ENCODE measurements around the gene CRYBG2.

DNA sequence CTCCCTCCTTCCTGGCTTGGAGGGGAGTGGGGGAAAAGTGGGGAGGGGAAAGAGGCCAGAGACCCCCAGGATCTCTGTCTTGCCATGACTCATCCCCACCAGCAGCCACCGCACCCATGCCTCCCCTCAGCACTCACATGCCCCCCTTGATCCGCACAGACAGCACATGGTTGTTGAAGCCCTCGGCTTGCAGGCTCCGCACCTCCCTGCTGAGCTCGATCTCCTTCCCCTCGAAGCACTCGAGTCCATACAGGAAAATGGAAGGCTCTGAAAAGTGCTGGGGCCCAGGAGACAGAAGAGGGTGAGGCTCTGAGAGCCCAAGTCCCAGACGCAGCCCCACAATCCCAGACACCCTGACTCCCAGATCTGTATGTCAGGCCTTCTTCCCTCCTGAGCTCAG, 25.3 kb downstream of the CRYBG2 start:
- TF ChIP-seq, protein P1, sequence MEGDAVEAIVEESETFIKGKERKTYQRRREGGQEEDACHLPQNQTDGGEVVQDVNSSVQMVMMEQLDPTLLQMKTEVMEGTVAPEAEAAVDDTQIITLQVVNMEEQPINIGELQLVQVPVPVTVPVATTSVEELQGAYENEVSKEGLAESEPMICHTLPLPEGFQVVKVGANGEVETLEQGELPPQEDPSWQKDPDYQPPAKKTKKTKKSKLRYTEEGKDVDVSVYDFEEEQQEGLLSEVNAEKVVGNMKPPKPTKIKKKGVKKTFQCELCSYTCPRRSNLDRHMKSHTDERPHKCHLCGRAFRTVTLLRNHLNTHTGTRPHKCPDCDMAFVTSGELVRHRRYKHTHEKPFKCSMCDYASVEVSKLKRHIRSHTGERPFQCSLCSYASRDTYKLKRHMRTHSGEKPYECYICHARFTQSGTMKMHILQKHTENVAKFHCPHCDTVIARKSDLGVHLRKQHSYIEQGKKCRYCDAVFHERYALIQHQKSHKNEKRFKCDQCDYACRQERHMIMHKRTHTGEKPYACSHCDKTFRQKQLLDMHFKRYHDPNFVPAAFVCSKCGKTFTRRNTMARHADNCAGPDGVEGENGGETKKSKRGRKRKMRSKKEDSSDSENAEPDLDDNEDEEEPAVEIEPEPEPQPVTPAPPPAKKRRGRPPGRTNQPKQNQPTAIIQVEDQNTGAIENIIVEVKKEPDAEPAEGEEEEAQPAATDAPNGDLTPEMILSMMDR (IDR thresholded peaks at IDR 0.05; ENCODE audit: borderline replicate concordance, extremely low read depth, low read length, poor library complexity, severe bottlenecking): no peak
- no peak for TF ChIP-seq EZH2 (IDR thresholded peaks at IDR 0.05; ENCODE audit: borderline replicate concordance, low read depth, low read length, severe bottlenecking)
